ENCODE measurements around the gene GGNBP2.

The GGNBP2 gene

GRCh38 chr17:36576793-36577192 is 32.1 kb downstream of the GGNBP2 start:
- no peak for DNase-seq

GRCh38 chr17:36578671-36579070 is 34.0 kb downstream of the GGNBP2 start:
- no peak for DNase-seq

- DNase-seq: no peak
Measured at GRCh38 chr17:36583787-36584186, 39.1 kb downstream of the GGNBP2 start.

GRCh38 chr17:36586138-36586537 is 41.4 kb downstream of the GGNBP2 start:
- no peak for DNase-seq

GRCh38 chr17:36590082-36590481 is 45.4 kb downstream of the GGNBP2 start:
- DNase-seq: no peak

GRCh38 chr17:36591434-36592315 is 47.0 kb downstream of the GGNBP2 start, which contains the start of gene DHRS11:
DHRS11 (plus strand) TSS chr17:36591879; CDS start chr17:36592010, 131 bp downstream.
- DNase-seq: peak; percentile 83

GRCh38 chr17:36592316-36592715 is 47.6 kb downstream of the GGNBP2 start:
- DNase-seq: peak; percentile 13

GRCh38 chr17:36592716-36593321 is 48.1 kb downstream of the GGNBP2 start:
- DNase-seq: no peak

- no peak for DNase-seq
Measured at GRCh38 chr17:36593656-36594316, 49.1 kb downstream of the GGNBP2 start.

- DNase-seq: no peak
Measured at GRCh38 chr17:36594626-36595401, 50.1 kb downstream of the GGNBP2 start.

- DNase-seq: no peak
Measured at GRCh38 chr17:36597226-36597625, 52.5 kb downstream of the GGNBP2 start.

- no peak for DNase-seq
Measured at GRCh38 chr17:36597866-36598777, 53.4 kb downstream of the GGNBP2 start.

GRCh38 chr17:36598951-36599401 is 54.3 kb downstream of the GGNBP2 start:
- DNase-seq: no peak

GRCh38 chr17:36599546-36600250 is 55.0 kb downstream of the GGNBP2 start:
- no peak for DNase-seq

GRCh38 chr17:36600465-36600864 is 55.7 kb downstream of the GGNBP2 start:
- DNase-seq: no peak

- DNase-seq: peak; percentile 27
Measured at GRCh38 chr17:36600936-36601302, 56.2 kb downstream of the GGNBP2 start.

- peak; percentile 92 for DNase-seq
Measured at GRCh38 chr17:36601303-36602029, 56.7 kb downstream of the GGNBP2 start, which contains the start of gene MRM1. MRM1 (plus strand) TSS chr17:36601583; CDS start chr17:36601811, 228 bp downstream.

- DNase-seq: no peak
Measured at GRCh38 chr17:36602030-36602748, 57.5 kb downstream of the GGNBP2 start.

GRCh38 chr17:36602924-36603384 is 58.2 kb downstream of the GGNBP2 start:
- DNase-seq: peak; percentile 64
